ENCODE data around the gene TEAD1. TPM values are rescaled to one million over a fixed set of nuclear protein-coding genes. Genes with fewer than 3 reads are reported as not detected.

The TEAD1 gene
- total RNA-seq, 4 donors from 2014 or later, result 38.8 to 110 (median 75.3) TPM

DNA sequence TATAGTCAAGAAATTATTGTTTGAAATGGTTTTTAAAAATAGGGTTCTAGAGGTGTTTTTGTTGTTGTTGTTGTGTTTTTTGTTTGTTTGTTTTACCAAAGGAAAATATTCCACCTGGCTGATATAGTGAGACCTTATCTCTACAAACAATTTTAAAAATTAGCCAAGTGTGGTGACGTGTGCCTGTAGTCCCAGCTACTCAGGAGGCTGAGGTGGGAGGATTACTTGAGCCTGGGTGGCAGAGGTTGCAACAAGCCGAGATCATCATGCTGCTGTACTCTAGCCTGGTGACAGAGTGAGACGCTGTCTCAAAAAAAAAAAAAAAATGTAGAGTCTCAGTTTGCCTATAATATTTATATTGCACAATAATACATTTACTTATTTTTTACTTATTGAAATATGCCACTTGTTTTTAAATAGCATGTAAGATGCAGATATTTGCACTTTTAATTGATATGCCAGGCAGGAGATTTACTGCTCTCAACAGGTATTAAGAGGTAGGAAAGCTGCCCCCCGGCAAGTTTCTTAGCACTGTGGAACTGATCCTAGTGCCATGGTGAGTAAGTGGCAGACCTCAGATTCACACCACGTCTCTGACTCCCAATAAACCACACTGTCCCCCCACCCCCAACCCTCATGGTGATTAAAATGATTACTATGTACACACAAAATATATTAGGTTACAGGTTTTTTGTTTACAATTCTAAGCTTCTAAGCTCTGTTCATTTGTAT lies 157.4 kb downstream of the TEAD1 start:
- Histone ChIP-seq H3K36me3 (no peaks in the 10 kb centered on the region), H3K9me3 (no peaks in the 10 kb centered on the region), H3K4me3 (no peak overlapping the region), H3K27me3 (no peaks in the 10 kb centered on the region), H3K27ac (no peak overlapping the region), H3K4me1 (no peaks in the 10 kb centered on the region)
- no peak for DNase-seq
- TF ChIP-seq, protein P1, sequence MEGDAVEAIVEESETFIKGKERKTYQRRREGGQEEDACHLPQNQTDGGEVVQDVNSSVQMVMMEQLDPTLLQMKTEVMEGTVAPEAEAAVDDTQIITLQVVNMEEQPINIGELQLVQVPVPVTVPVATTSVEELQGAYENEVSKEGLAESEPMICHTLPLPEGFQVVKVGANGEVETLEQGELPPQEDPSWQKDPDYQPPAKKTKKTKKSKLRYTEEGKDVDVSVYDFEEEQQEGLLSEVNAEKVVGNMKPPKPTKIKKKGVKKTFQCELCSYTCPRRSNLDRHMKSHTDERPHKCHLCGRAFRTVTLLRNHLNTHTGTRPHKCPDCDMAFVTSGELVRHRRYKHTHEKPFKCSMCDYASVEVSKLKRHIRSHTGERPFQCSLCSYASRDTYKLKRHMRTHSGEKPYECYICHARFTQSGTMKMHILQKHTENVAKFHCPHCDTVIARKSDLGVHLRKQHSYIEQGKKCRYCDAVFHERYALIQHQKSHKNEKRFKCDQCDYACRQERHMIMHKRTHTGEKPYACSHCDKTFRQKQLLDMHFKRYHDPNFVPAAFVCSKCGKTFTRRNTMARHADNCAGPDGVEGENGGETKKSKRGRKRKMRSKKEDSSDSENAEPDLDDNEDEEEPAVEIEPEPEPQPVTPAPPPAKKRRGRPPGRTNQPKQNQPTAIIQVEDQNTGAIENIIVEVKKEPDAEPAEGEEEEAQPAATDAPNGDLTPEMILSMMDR (IDR thresholded peaks at IDR 0.05), result no peak
- TF ChIP-seq POLR2A (IDR thresholded peaks at IDR 0.05), result no peak
- intact Hi-C loops (cut with DNase I; ENCODE audit: low total_unique reads), result no loop called here

DNA sequence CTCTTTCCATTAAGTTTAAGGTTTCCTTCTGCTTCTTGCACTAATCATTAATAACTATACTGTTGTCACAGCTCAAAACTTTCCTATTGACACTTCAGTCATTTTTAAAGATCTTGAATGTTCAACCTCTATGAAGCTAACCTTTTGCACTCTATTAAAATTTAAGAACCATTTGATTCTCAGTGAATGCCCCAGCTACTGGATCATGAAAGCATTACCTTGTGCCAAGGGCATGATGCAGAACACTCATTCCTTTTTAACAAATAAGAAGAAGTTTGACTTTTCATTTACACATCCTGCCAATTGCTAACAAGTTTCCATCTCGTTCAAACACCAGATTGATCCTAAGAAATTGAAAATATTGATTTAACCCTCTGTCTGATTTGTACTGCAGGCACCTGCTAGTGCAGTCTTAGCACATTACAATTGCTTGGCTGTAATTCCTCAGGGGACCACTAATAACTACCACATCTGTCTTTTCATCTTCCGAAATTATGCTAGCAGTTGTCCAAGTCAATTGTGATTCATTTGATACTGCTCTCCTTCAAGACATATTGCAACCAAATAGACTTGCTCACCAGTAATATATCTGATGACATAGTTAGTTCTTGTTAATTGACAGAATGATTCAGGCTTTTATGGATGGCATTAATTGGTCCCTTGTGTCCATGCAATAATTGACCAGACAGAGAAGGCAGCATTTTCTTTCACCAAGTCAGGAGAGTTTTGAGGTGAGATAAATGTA lies 158.4 kb downstream of the TEAD1 start:
- no peak for DNase-seq
- TF ChIP-seq, protein P1 (IDR thresholded peaks at IDR 0.05), result no peak
- no peaks in the 10 kb centered on the region for H3K27me3 ChIP-seq
- no peaks in the 10 kb centered on the region for H3K4me1 ChIP-seq
- intact Hi-C loops (cut with DNase I; ENCODE audit: low total_unique reads), result no loop called here
- no peaks in the 10 kb centered on the region for H3K36me3 ChIP-seq
- H3K27ac ChIP-seq, result no peak overlapping the region
- no peaks in the 10 kb centered on the region for H3K9me3 ChIP-seq
- no peak overlapping the region for H3K4me3 ChIP-seq

DNA sequence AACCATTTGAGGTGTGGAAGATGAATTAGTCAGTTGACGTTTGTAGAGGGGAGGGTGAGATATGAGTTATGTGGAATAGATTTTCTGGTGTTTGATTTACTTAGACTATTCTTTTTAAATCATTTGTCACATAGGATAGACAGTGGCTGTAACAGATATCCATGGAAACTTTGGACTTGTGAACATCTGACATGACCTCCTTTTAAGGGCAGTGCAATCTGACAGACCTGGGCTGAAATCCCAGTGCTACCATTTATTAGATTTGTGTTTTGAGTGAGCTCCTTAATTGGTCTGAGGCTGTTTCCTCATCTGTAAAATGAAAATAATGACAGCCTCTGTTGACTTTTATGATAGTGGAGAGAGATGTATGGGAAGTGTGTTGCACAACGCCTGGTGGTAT lies 159.9 kb downstream of the TEAD1 start:
- Histone ChIP-seq H3K4me1 (no peaks in the 10 kb centered on the region), H3K27ac (no peak overlapping the region)

DNA sequence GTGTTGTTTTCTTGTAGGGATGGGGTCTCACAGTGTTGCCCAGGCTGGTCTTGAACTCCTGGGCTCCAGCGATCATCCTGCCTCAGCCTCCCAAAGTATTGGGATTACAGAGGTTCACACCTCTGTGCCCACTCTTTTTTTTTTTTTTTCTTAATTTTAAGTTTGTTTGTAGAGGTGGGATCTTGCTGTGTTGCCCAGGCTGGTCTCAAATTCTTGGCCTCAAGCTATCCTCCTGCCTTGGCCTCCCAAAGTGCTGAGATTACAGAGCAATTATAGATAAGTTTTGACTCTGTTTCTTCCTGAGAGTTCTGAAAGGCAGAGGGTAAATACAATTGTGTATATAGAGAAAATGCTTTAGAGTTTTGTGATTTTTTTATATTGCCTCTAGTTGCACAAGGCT lies 160.4 kb downstream of the TEAD1 start:
- Histone ChIP-seq H3K27me3 (no peaks in the 10 kb centered on the region), H3K36me3 (no peaks in the 10 kb centered on the region), H3K4me1 (no peaks in the 10 kb centered on the region), H3K27ac (no peak overlapping the region), H3K9me3 (no peaks in the 10 kb centered on the region), H3K4me3 (no peak overlapping the region)
- no peak for TF ChIP-seq POLR2A (IDR thresholded peaks at IDR 0.05)
- TF ChIP-seq, protein P1 (IDR thresholded peaks at IDR 0.05), result no peak
- DNase-seq, result no peak
- intact Hi-C loops (cut with DNase I; ENCODE audit: low total_unique reads), result no loop called here

More for the DNA sequence above, 159.9 kb downstream of the TEAD1 start:
- TF ChIP-seq, protein P1 (IDR thresholded peaks at IDR 0.05), result no peak
- no peak for TF ChIP-seq POLR2A (IDR thresholded peaks at IDR 0.05)
- intact Hi-C loops (cut with DNase I; ENCODE audit: low total_unique reads), result no loop called here
- no peaks in the 10 kb centered on the region for H3K36me3 ChIP-seq
- no peak overlapping the region for H3K4me3 ChIP-seq
- H3K27me3 ChIP-seq, result no peaks in the 10 kb centered on the region
- DNase-seq, result no peak
- H3K9me3 ChIP-seq, result no peaks in the 10 kb centered on the region

DNA sequence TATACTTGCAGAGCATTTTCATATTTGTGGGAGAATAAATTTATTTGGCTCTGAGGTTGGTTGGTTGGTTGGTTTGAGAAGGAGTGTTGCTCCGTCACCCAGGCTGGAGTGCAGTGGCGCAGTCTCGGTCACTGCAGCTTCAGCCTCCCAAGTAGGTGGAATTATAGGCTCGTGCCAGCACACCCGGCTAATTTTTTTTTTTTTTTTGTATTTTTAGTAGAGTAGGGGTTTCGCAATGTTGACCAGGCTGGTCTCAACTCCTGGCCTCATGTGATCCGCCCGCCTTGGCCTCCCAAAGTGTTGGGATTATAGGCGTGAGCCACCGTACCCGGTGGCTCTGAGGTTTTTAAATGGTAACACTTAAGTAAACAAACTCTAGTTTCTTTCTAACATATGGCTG lies 161.1 kb downstream of the TEAD1 start:
- DNase-seq, result no peak
- Histone ChIP-seq H3K9me3 (no peaks in the 10 kb centered on the region), H3K4me1 (no peaks in the 10 kb centered on the region), H3K27ac (no peak overlapping the region), H3K36me3 (no peaks in the 10 kb centered on the region), H3K4me3 (no peak overlapping the region), H3K27me3 (no peaks in the 10 kb centered on the region)
- intact Hi-C loops (cut with DNase I; ENCODE audit: low total_unique reads), result no loop called here
- TF ChIP-seq POLR2A (IDR thresholded peaks at IDR 0.05), result no peak
- TF ChIP-seq, protein P1 (IDR thresholded peaks at IDR 0.05), result no peak
